Heart right ventricle (tissue), 16 donors: ENCODE results near the gene DTNA. TPM values are rescaled to one million over a fixed set of nuclear protein-coding genes. Genes with fewer than 3 reads are reported as not detected.

Experiments
- ATAC-seq, 8 donors: fragments of 200-7000 bp; cut with Tn5 transposase; one replicate each; pipeline ENCODE4 v1.9.1; 2020; ENCODE audit warnings: mild to moderate bottlenecking in 8 of 8, moderate library complexity in 8 of 8, moderate number of reproducible peaks in 1 of 8
- DNase-seq, 2 donors: peaks; one replicate each; pipeline ENCODE4 v3.0.0-alpha.2; 2020
- H3K27ac ChIP-seq, 10 donors: fragments of 200-600 bp; sonication (generic) in 2 of 10; one replicate each; pipeline versions ENCODE4 v1.5.0 to v1.8.0; 2020 to 2022; ENCODE audit warnings: mild to moderate bottlenecking in 3 of 10
- H3K27me3 ChIP-seq, 7 donors: fragments of 200-600 bp; one replicate each; pipeline ENCODE4 v1.8.0; 2021 to 2022; ENCODE audit warnings: mild to moderate bottlenecking in 2 of 7
- H3K36me3 ChIP-seq, 9 donors: fragments of 200-600 bp; sonication (generic) in 1 of 9; one replicate each; pipeline versions ENCODE4 v1.5.0 to v1.8.0; 2020 to 2022; ENCODE audit warnings: mild to moderate bottlenecking in 2 of 9
- H3K4me1 ChIP-seq, 9 donors: fragments of 200-600 bp; sonication (generic) in 1 of 9; one replicate each; pipeline versions ENCODE4 v1.5.0 to v1.8.0; 2020 to 2022; ENCODE audit warnings: mild to moderate bottlenecking in 4 of 9
- H3K4me3 ChIP-seq, 10 donors: fragments of 200-600 bp; sonication (generic) in 2 of 10; one replicate each; pipeline versions ENCODE4 v1.5.0 to v1.8.0; 2020 to 2022; ENCODE audit warnings: mild to moderate bottlenecking in 7 of 10, moderate library complexity in 2 of 10
- H3K9me3 ChIP-seq, 11 donors: fragments of 200-600 bp in 10 of 11; sonication (generic) in 2 of 11; one replicate each; pipeline versions ENCODE4 v1.5.0 to v1.8.0; 2013 to 2022; ENCODE audit warnings: mild to moderate bottlenecking in 2 of 11, control low read depth in 1 of 11, moderate library complexity in 1 of 11
- WGBS, 2 donors: extraction: QIAGEN DNeasy Blood & Tissue Kit; methylation state at CpG; one replicate each; pipeline ENCODE4 v1.1.7; 2013; ENCODE audit warnings: inconsistent platforms in 1 of 2; 5-methylcytosine and 5-hydroxymethylcytosine counted together
- intact Hi-C, 10 donors: fragments of 100-400 bp; cut with DNase I; formaldehyde crosslinking; loops; one replicate each; pipeline versions ENCODE4 v1.11.1 to v1.14.2; 2022
- polyA plus RNA-seq, 2 donors: library from polyadenylated mRNA; stranded (reverse); fragments of 200-250 nt; gene quantifications; one replicate each; pipeline ENCODE4 v1.2.3, GENCODE V29; 2013
- total RNA-seq, 10 donors: library from RNA; stranded (reverse); fragmentation: NEBNext Ultra II Directional in 3 of 10; extraction: Animal tissue kit (Norgen Biotek cat#: 25700) in 3 of 10; gene quantifications; one replicate each; pipeline versions ENCODE4 v1.2.1 to v1.2.4, GENCODE V29; 2021 to 2023
- TF ChIP-seq, protein P1 (sequence below), 9 donors: fragments of 200-600 bp; sonication (generic) in 2 of 9; IDR thresholded peaks; one replicate each; pipeline versions ENCODE4 v1.5.0 to v1.8.0; 2021 to 2022; ENCODE audit warnings: antibody characterized with exemption in 9 of 9, mild to moderate bottlenecking in 5 of 9, moderate library complexity in 1 of 9
- donor health status: Arrhythmogenic right ventricular cardiomyopathy.
- donor health status: ischemic (EF 13 %, LVEDD 7.1; RV severe dilation, severe dysfunction).
- donor health status: healthy with polysubstance abuse.
- donor health status: DM: no; HTN: yes; CAD: no.
- donor health status: DM: no; HTN: no; CAD: no.
- donor health status: ischemic (EF 25% LVEDD 6.9; RV normal size, moderate dysfunction).
- donor health status: ischemic (EF 25% LVEDD 5.7; RV mildly dilated, moderate dysfunction).
- donor health status: healthy.
- donor health status: DM: yes; HTN: yes; CAD: no.
- donor health status: Ischemic cardiomyopathy.
- donor health status: ischemic (EF 35%, LVEDD 5.7; RV mildly dilated, moderate dysfunction).
- donor health status: nonischemic (EF 11% LVEDD 7.7; RV severe dilation, severe dysfunction).
- donor health status: DM: yes; HTN: yes; CAD: no.
- donor health status: PGD.
- donor health status: ischemic (EF 29% LVEDD 5.4; RV normal size, mild dysfunction).
- donor health status: nonischemic (EF 23%, LVEDD 6.1; RV moderate dilation, normal function).

Gene DTNA
- total and polyA plus RNA-seq, 12 donors, result 65.4 to 198 (median 179) TPM

DNA sequence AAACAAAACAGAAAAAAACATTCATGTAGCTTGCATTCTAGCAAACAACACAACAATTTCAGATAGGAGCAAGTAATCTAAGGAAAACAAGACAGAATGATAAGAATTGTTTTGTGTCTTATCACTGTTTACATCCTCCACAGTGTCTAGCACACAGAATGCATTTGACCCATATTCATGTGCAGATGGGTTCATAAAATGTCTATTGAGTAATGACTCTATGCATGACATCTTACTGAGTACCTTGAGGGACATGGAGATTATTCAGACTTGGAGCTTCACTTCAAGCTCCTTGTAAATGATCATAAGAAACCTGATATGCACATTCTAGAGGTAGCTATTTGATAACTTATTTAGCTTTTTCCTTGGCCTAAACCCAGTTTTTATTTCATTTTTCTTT lies 69.0 kb downstream of the DTNA start:
- DNase-seq, result no peak
- H3K27me3 ChIP-seq, result no peaks in the 10 kb centered on the region
- peaks cover 0 to 3% (median 0%) of the 10 kb centered on the region in 9 donors for H3K36me3 ChIP-seq
- TF ChIP-seq, protein P1, sequence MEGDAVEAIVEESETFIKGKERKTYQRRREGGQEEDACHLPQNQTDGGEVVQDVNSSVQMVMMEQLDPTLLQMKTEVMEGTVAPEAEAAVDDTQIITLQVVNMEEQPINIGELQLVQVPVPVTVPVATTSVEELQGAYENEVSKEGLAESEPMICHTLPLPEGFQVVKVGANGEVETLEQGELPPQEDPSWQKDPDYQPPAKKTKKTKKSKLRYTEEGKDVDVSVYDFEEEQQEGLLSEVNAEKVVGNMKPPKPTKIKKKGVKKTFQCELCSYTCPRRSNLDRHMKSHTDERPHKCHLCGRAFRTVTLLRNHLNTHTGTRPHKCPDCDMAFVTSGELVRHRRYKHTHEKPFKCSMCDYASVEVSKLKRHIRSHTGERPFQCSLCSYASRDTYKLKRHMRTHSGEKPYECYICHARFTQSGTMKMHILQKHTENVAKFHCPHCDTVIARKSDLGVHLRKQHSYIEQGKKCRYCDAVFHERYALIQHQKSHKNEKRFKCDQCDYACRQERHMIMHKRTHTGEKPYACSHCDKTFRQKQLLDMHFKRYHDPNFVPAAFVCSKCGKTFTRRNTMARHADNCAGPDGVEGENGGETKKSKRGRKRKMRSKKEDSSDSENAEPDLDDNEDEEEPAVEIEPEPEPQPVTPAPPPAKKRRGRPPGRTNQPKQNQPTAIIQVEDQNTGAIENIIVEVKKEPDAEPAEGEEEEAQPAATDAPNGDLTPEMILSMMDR (IDR thresholded peaks at IDR 0.05), result no peak
- ATAC-seq, result no peak
- H3K9me3 ChIP-seq, result no peaks in the 10 kb centered on the region
- H3K27ac ChIP-seq, result no peak overlapping the region
- H3K4me1 ChIP-seq, result peaks cover 0 to 17% (median 7%) of the 10 kb centered on the region in 9 donors
- intact Hi-C loops, result loop anchor here in 1 of 10 donors (10.0 kb wide), 1 partner anchor 74 kb away; no protein-coding TSS in a partner anchor
- no peak overlapping the region for H3K4me3 ChIP-seq

DNA sequence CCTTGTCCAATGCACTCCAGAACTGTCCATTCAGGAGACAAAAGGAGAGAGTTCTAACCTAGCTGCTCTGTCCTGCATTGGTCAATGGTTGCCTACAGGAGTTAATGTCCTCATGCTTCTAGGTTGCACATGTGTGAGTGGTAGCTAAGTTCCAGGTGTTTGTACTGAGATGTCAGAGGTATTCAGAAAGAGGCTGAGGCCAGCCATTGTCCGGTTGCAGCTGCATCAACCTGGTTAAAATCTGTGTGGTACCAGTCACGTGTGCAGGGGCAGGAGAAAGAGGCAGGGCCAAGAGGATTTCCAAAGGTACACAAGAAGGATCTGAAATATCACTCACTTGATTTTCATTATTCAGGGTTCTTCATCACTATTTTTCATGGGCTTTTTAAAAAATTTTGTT lies 70.8 kb downstream of the DTNA start:
- peaks cover 0 to 10% (median under 1%) of the 10 kb centered on the region in 9 donors for H3K4me1 ChIP-seq
- no peaks in the 10 kb centered on the region for H3K27me3 ChIP-seq
- TF ChIP-seq, protein P1 (IDR thresholded peaks at IDR 0.05), result no peak
- intact Hi-C loops, result loop anchor here in 7 of 10 donors (10.0 kb wide), 8 partner anchors 66 to 656 kb away; partner anchors contain the start of gene DTNA (in 1 of the 7)
- WGBS, 2 donors, result 92 to 94% methylated on average over 2 of the region's 2 CpGs
- H3K36me3 ChIP-seq, result peaks cover 0 to 3% (median 0%) of the 10 kb centered on the region in 9 donors
- DNase-seq, result no peak
- no peak overlapping the region for H3K4me3 ChIP-seq
- H3K27ac ChIP-seq, result no peak overlapping the region
- H3K9me3 ChIP-seq, result no peaks in the 10 kb centered on the region
- no peak for ATAC-seq

DNA sequence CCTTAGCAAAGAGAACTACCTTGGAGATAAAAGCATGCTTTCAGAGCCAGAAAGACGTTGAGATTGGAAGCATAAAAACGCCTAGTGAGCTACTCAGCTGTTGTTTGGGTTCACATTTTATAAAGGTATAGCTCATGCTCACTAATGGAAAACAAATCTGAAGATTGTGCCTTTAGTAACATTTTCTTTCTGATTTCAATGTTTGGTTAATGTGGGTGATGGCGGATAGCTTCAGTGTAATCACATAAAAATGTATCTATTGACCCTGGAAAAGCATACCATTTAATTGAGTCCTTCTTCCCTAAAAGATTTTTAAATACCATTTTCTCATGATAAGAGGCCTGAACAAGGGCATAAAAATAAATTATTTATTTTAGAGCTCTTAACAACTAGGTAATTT lies 73.4 kb downstream of the DTNA start:
- intact Hi-C loops, result loop anchor here in 7 of 10 donors (10.0 kb wide), 8 partner anchors 69 to 659 kb away; partner anchors contain the start of gene DTNA (in 1 of the 7)
- ATAC-seq (no peak), DNase-seq (no peak)
- 59 to 63% methylated on average over 3 of the region's 3 CpGs for WGBS, 2 donors
- Histone ChIP-seq H3K27ac (no peak overlapping the region), H3K4me1 (peaks cover 0 to 10% (median 0%) of the 10 kb centered on the region in 9 donors), H3K27me3 (no peaks in the 10 kb centered on the region), H3K36me3 (no peaks in the 10 kb centered on the region), H3K9me3 (no peaks in the 10 kb centered on the region), H3K4me3 (no peak overlapping the region)
- TF ChIP-seq, protein P1 (IDR thresholded peaks at IDR 0.05), result no peak

DNA sequence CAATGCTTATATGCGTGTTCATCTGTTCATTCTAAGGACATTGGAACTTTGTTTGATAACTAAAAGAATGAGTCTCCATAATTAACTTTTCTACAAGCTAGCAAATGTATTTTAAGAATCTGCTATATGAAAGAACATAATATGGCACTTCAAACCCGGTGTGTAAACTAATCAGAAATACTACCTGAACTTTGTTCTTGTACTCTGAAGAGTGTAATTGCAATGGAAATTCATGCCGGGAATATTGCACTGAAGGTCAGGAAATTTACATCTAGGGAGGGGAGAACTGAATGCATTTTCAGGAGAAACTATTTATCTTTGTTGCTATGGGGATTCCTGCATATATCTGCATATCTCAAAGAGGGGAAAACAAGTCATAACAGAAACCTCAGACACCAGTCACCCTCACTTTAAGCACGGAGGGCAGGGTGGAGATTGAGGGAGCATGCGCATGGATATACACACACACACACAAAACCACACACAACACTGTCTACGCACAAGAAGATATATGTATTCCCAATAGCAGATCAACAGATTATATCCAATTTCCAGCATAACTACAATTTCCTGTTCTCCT lies 76.2 kb downstream of the DTNA start:
- H3K27ac ChIP-seq, result no peak overlapping the region
- intact Hi-C loops, result loop anchor here (5.0 to 10.0 kb wide), 13 partner anchors 71 to 664 kb away; partner anchors contain the start of gene DTNA (in 1 of the 10)
- no peak for DNase-seq
- H3K4me3 ChIP-seq, result no peak overlapping the region
- H3K4me1 ChIP-seq, result peaks cover 0 to 10% (median 0%) of the 10 kb centered on the region in 9 donors
- H3K27me3 ChIP-seq, result no peaks in the 10 kb centered on the region
- TF ChIP-seq, protein P1 (IDR thresholded peaks at IDR 0.05), result no peak
- H3K36me3 ChIP-seq, result no peaks in the 10 kb centered on the region
- H3K9me3 ChIP-seq, result no peaks in the 10 kb centered on the region
- ATAC-seq, result no peak
- 81 to 85% methylated on average over 6 of the region's 6 CpGs for WGBS, 2 donors
